ENCODE data around the gene MAP1LC3C. TPM values are rescaled to one million over a fixed set of nuclear protein-coding genes. Genes with fewer than 3 reads are reported as not detected.

MAP1LC3C gene
- total RNA-seq = under 1 TPM in 5 of 10 donors, not detected in 5; 0.26 to 0.61 (median 0.35) TPM
- under 1 TPM in 1 of 2 donors, not detected in 1; 0.29 TPM for polyA plus RNA-seq
- long read RNA-seq, donor 1 = 0 reads
- long read RNA-seq, donor 2 = 0 reads
- long read RNA-seq, donor 3 = 0 reads

DNA sequence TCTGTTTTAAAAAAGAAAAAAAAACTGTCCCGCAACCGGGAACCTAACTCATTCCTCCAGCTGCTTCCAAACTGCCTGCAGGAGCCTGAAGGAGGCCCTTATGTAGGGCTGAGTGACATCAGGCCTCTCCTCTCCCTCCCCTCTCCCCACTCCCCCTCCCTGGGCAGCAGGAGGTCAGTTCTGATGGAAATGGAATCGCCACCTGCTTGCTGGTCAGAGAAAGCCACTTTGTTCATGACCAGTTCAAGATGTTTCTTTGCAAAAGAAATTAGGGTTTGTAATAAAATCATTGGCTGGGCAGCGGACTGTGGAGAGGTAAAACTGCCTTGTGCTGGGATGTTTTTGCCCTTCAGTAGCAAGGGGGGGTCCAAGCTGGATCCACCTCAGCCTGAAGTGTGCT lies at the start of gene MAP1LC3C:
MAP1LC3C (minus strand) TSS at position 73 of the 400 bp plus-strand sequence. CDS start 90 bp downstream, outside the sequence.
- peaks cover 0 to 5% (median 0%) of the 10 kb centered on the region in 7 donors for H3K27me3 ChIP-seq
- WGBS, 2 donors = 42 to 48% methylated on average over 4 of the region's 4 CpGs
- intact Hi-C loops (cut with DNase I) = loop anchor here in 4 of 10 donors (2.0 to 10.0 kb wide), 4 partner anchors 18 to 104 kb away; no protein-coding TSS in a partner anchor
- no peaks in the 10 kb centered on the region for H3K9me3 ChIP-seq
- no peak for DNase-seq
- H3K4me1 ChIP-seq = peaks cover 0 to 13% (median 7%) of the 10 kb centered on the region in 9 donors
- peak within 1 kb of the TSS in 8 of 10 donors; percentile 4 to 45 (median 40) for H3K4me3 ChIP-seq
- peak within 1 kb of the TSS in 4 of 10 donors; percentile 55 to 72 (median 67) for H3K27ac ChIP-seq
- peak in 6 of 8 donors; percentile 25 to 55 (median 47) for ATAC-seq
- no peaks in the 10 kb centered on the region for H3K36me3 ChIP-seq
- TF ChIP-seq, protein P1, sequence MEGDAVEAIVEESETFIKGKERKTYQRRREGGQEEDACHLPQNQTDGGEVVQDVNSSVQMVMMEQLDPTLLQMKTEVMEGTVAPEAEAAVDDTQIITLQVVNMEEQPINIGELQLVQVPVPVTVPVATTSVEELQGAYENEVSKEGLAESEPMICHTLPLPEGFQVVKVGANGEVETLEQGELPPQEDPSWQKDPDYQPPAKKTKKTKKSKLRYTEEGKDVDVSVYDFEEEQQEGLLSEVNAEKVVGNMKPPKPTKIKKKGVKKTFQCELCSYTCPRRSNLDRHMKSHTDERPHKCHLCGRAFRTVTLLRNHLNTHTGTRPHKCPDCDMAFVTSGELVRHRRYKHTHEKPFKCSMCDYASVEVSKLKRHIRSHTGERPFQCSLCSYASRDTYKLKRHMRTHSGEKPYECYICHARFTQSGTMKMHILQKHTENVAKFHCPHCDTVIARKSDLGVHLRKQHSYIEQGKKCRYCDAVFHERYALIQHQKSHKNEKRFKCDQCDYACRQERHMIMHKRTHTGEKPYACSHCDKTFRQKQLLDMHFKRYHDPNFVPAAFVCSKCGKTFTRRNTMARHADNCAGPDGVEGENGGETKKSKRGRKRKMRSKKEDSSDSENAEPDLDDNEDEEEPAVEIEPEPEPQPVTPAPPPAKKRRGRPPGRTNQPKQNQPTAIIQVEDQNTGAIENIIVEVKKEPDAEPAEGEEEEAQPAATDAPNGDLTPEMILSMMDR (IDR thresholded peaks at IDR 0.05) = no peak

DNA sequence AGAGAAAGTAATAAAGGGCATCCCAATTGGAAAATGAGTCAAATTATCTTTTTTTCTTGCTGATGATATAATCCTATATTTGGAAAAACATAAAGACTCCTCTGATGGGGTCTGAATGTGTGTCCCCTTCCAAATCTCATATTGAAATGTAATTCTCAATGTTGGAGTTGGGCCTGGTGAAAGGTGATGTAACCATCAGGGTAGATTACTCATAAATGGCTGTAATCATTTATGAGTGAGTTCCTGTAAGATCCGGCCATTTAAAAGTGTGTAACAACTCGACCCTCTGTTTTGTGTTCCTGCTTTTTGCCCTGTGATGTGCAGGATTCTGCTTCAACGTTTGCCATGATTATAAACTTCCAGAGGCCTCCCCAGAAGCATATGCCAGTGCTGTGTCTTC lies 44.3 kb upstream of the MAP1LC3C start:
- peaks cover 0 to 6% (median 0%) of the 10 kb centered on the region in 11 donors for H3K9me3 ChIP-seq
- DNase-seq (no peak), ATAC-seq (no peak)
- no peak overlapping the region for H3K4me3 ChIP-seq
- 47 to 50% methylated on average over 3 of the region's 3 CpGs for WGBS, 2 donors
- H3K27me3 ChIP-seq = no peaks in the 10 kb centered on the region
- intact Hi-C loops (cut with DNase I) = no loop called here
- H3K36me3 ChIP-seq = no peaks in the 10 kb centered on the region
- no peak overlapping the region for H3K27ac ChIP-seq
- H3K4me1 ChIP-seq = no peaks in the 10 kb centered on the region
- TF ChIP-seq, protein P1 (IDR thresholded peaks at IDR 0.05) = no peak

DNA sequence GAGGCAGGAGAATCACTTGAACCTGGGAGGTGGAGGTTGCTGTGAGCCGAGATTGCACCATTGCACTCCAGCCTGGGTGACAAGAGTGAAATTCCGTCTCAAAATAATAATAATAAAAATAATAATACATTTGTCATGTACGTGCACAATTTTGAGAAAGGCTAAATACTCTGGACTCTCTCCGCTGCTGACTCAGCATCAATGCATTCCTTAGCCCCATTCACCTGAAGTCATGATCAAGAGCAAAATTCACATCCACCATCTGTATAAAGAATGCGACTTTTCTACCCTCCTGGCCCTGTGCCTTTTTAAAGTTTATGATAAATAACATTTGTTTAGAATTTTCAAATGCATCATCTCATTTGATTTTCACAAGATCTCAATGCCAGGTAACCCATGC lies 35.5 kb upstream of the MAP1LC3C start:
- no peak overlapping the region for H3K27ac ChIP-seq
- ATAC-seq = no peak
- peaks cover 0 to 3% (median 0%) of the 10 kb centered on the region in 7 donors for H3K27me3 ChIP-seq
- H3K4me1 ChIP-seq = no peaks in the 10 kb centered on the region
- DNase-seq = no peak
- intact Hi-C loops (cut with DNase I) = no loop called here
- H3K36me3 ChIP-seq = no peaks in the 10 kb centered on the region
- no peaks in the 10 kb centered on the region for H3K9me3 ChIP-seq
- no peak overlapping the region for H3K4me3 ChIP-seq
- 88 to 91% methylated on average over 5 of the region's 5 CpGs for WGBS, 2 donors
- TF ChIP-seq, protein P1 (IDR thresholded peaks at IDR 0.05) = no peak

DNA sequence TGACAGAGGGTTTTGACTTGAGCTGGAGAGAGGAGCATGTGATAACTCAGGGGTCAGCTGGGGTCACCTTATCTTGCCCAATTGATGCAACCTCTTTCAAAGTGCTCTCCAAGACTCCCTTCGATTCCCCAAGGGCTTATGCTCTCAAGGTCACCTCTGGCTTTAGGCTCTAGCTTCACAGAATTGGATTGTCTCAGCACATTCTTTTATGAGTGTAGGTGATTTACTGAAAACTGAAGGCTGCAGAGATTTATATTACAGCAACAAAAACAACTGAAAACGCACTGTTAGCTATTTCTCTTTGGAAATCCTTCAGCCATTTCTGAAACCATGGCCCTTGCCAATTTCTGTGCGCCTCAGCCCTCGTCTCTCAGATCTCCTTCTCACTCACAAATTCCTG lies 34.5 kb upstream of the MAP1LC3C start:
- Histone ChIP-seq H3K9me3 (no peaks in the 10 kb centered on the region), H3K27ac (no peak overlapping the region), H3K27me3 (peaks cover 0 to 3% (median 0%) of the 10 kb centered on the region in 7 donors), H3K4me3 (no peak overlapping the region), H3K4me1 (no peaks in the 10 kb centered on the region), H3K36me3 (no peaks in the 10 kb centered on the region)
- DNase-seq = no peak
- TF ChIP-seq, protein P1 (IDR thresholded peaks at IDR 0.05) = no peak
- 43 to 53% methylated on average over 4 of the region's 4 CpGs for WGBS, 2 donors
- ATAC-seq = no peak
- intact Hi-C loops (cut with DNase I) = no loop called here
